GM12878 (cell line): ENCODE measurements around the gene C21orf91. TPM values are rescaled to one million over a fixed set of nuclear protein-coding genes. Genes with fewer than 3 reads are reported as not detected.

Experiments
- ATAC-seq: fragments of 200-7000 bp; cut with Tn5 transposase; 3 replicates; pipeline ENCODE4 v1.9.1; 2020; ENCODE audit warnings: mild to moderate bottlenecking, moderate library complexity
- BruUV-seq: library from RNA; stranded (reverse); fragments of 400-500 nt; replicated peaks from 2 replicates; lab custom pipeline; 2021; lab: Mats Ljungman, UMichigan
- CTCF ChIA-PET: fragments of 300-600 bp; sonication (Branson Sonifier 250); formaldehyde crosslinking; extraction: SDS; loops from one replicate; lab custom pipeline; 2021; ENCODE audit warnings: inconsistent platforms; lab: Yijun Ruan, JAX
- POLR2A ChIA-PET: fragments of 350-600 bp; formaldehyde crosslinking; extraction: SDS; loops from one replicate; lab custom pipeline; 2021; ENCODE audit warnings: inconsistent platforms; lab: Charles Lee
- RAD21 ChIA-PET: fragments of 300-600 bp; sonication (Branson Sonifier 250); formaldehyde crosslinking; loops from one replicate; lab custom pipeline; 2023; ENCODE audit warnings: antibody characterized with exemption; ENCODE audit not compliant: unreplicated experiment; lab: Charles Lee
- SMC1A ChIA-PET: fragments of 300-600 bp; sonication (Branson Sonifier 250); formaldehyde crosslinking; loops from one replicate; lab custom pipeline; 2023; ENCODE audit not compliant: unreplicated experiment, uncharacterized antibody; lab: Charles Lee
- DNase-seq: peaks from one replicate; pipeline ENCODE4 v3.0.0-alpha.2; 2011; ENCODE audit warnings: low read depth, low spot score
- FAIRE-seq: peaks from 3 replicates; lab custom pipeline; 2011; peaks lifted over from hg19 to GRCh38; lab: Jason Lieb, UNC
- H2AFZ ChIP-seq: 2 replicates; pipeline ENCODE4 v1.6.0; 2011; ENCODE audit warnings: low read depth, low read length, control low read depth; ENCODE audit not compliant: control insufficient read depth
- H3K27ac ChIP-seq: 2 replicates; pipeline ENCODE4 v1.5.1; 2011; ENCODE audit warnings: control low read depth; ENCODE audit not compliant: control insufficient read depth, insufficient read depth
- H3K27me3 ChIP-seq, 2 experiments: replicated peaks in 1 of 2; 2 replicates each; pipeline versions ENCODE4 v1.6.0 to v1.6.1; 2011; ENCODE audit warnings: low read length in 1 of 2; ENCODE audit not compliant: control insufficient read depth in 2 of 2, insufficient read depth in 2 of 2
- H3K36me3 ChIP-seq, 2 experiments: 2 replicates each; pipeline ENCODE4 v1.5.1; 2011; ENCODE audit warnings: low read length in 1 of 2; ENCODE audit not compliant: control insufficient read depth in 2 of 2, insufficient read depth in 2 of 2
- H3K4me1 ChIP-seq: 2 replicates; pipeline ENCODE4 v1.6.1; 2011; ENCODE audit warnings: mild to moderate bottlenecking, low read length, moderate library complexity, mixed read lengths; ENCODE audit not compliant: control insufficient read depth, insufficient read depth
- H3K4me2 ChIP-seq: 2 replicates; pipeline ENCODE4 v1.6.0; 2011; ENCODE audit warnings: control low read depth; ENCODE audit not compliant: control insufficient read depth, insufficient read depth
- H3K4me3 ChIP-seq: fragments of 200-600 bp; sonication (generic); 2 replicates; pipeline ENCODE4 v1.5.1; 2016
- H3K79me2 ChIP-seq: 2 replicates; pipeline ENCODE4 v1.6.0; 2011; ENCODE audit warnings: low read length; ENCODE audit not compliant: control insufficient read depth, insufficient read depth
- H3K9ac ChIP-seq: 2 replicates; pipeline ENCODE4 v1.8.0; 2011; ENCODE audit warnings: low read length, control low read depth, mixed read lengths; ENCODE audit not compliant: control insufficient read depth, insufficient read depth
- H3K9me3 ChIP-seq: replicated peaks from 3 replicates; pipeline ENCODE4 v1.5.1; 2011; ENCODE audit warnings: mild to moderate bottlenecking, low read length; ENCODE audit not compliant: control insufficient read depth, insufficient read depth
- H4K20me1 ChIP-seq: 2 replicates; pipeline ENCODE4 v1.6.0; 2011; ENCODE audit not compliant: control insufficient read depth, insufficient read depth
- CREB1 ChIP-seq: IDR thresholded peaks from 2 replicates; pipeline ENCODE4 v1.6.1; 2012; ENCODE audit warnings: low read depth, mild to moderate bottlenecking, inconsistent platforms
- CTCF ChIP-seq, 3 experiments: IDR thresholded peaks in 2 of 3; conservative IDR thresholded peaks in 1 of 3; 2 replicates each; pipeline ENCODE4 v1.5.1; 2011; ENCODE audit warnings: low read depth in 3 of 3, low read length in 3 of 3, mild to moderate bottlenecking in 3 of 3, control low read depth in 2 of 3, moderate library complexity in 2 of 3, inconsistent platforms in 1 of 3, mixed read lengths in 1 of 3; ENCODE audit not compliant: control insufficient read depth in 2 of 3, insufficient read depth in 1 of 3; ENCODE audit errors: extremely low read depth in 1 of 3
- EED ChIP-seq: sonication (generic); IDR thresholded peaks from 2 replicates; pipeline ENCODE4 v1.6.1; 2016; ENCODE audit warnings: antibody characterized with exemption, low read depth
- EP300 ChIP-seq, 2 experiments: fragments of 150-350 bp in 1 of 2; IDR thresholded peaks; 2 replicates each; pipeline ENCODE4 v1.6.1; 2011 to 2012; ENCODE audit warnings: low read depth in 2 of 2, low read length in 2 of 2, borderline replicate concordance in 1 of 2, improper control_type of control experiment in 1 of 2, inconsistent platforms in 1 of 2; ENCODE audit not compliant: control insufficient read depth in 1 of 2
- MEF2A ChIP-seq: IDR thresholded peaks from 2 replicates; pipeline ENCODE4 v1.6.1; 2011; ENCODE audit warnings: low read depth, mild to moderate bottlenecking, low read length, moderate library complexity; ENCODE audit not compliant: insufficient read depth
- MLLT1 ChIP-seq: fragments of 450-650 bp; IDR thresholded peaks from 2 replicates; pipeline ENCODE4 v1.6.1; 2016; ENCODE audit warnings: mild to moderate bottlenecking
- NR2F1 ChIP-seq: fragments of 450-650 bp; conservative IDR thresholded peaks from 2 replicates; pipeline ENCODE4 v1.6.1; 2017; ENCODE audit warnings: mild to moderate bottlenecking
- RELB ChIP-seq: fragments of 450-650 bp; IDR thresholded peaks from 2 replicates; pipeline ENCODE4 v1.6.1; 2017; ENCODE audit warnings: low read depth, mild to moderate bottlenecking, moderate library complexity
- RUNX3 ChIP-seq: IDR thresholded peaks from 2 replicates; pipeline ENCODE4 v1.6.1; 2012; ENCODE audit warnings: low read length, inconsistent platforms
- SMC3 ChIP-seq: IDR thresholded peaks from 2 replicates; pipeline ENCODE4 v1.6.1; 2011; ENCODE audit warnings: low read length, improper control_type of control experiment, borderline replicate concordance
- SUPT20H ChIP-seq: IDR thresholded peaks from 2 replicates; pipeline ENCODE4 v1.6.1; 2011; ENCODE audit warnings: low read depth, mild to moderate bottlenecking, low read length, moderate library complexity, borderline replicate concordance; ENCODE audit not compliant: control insufficient read depth
- TAF1 ChIP-seq: IDR thresholded peaks from 2 replicates; pipeline ENCODE4 v1.6.1; 2011; ENCODE audit warnings: mild to moderate bottlenecking, low read depth, low read length, borderline replicate concordance
- YBX1 ChIP-seq: fragments of 450-650 bp; IDR thresholded peaks from 2 replicates; pipeline ENCODE4 v1.6.1; 2016; ENCODE audit warnings: antibody characterized with exemption
- ZNF217 ChIP-seq: fragments of 450-650 bp; IDR thresholded peaks from 2 replicates; pipeline ENCODE4 v1.6.1; 2017; ENCODE audit warnings: antibody characterized with exemption, mild to moderate bottlenecking
- WGBS: methylation state at CpG from one replicate; pipeline ENCODE4 v1.1.6; 2016; ENCODE audit warnings: low lambda C conversion rate; ENCODE audit not compliant: insufficient replicate concordance, insufficient coverage; ENCODE audit errors: missing lambda C conversion rate; 5-methylcytosine and 5-hydroxymethylcytosine counted together
- in situ Hi-C: fragments of 300-500 bp; cut with MboI; formaldehyde crosslinking; loops from 9 replicates; pipeline ENCODE4 v1.14.3; 2018; ENCODE audit warnings: mixed read lengths
- intact Hi-C: fragments of 100-400 bp; cut with micrococcal nuclease; formaldehyde crosslinking; loops from one replicate; pipeline ENCODE4 v1.14.2; 2022; ENCODE audit not compliant: unreplicated experiment
- polyA plus RNA-seq, 11 experiments: library from polyadenylated mRNA; depleted of rRNA in 4 of 11; unstranded in 6 of 11; stranded (reverse) in 5 of 11; fragments of >200 nt; fragmentation: Nextera tagmentation in 4 of 11; fragmentation: Illumina TruSeq in 1 of 11; extraction: Ambion mirVana in 4 of 11; extraction: Trizol in 1 of 11; gene quantifications; 1 replicate in 1 of 11; 2 replicates in 10 of 11; pipeline versions ENCODE4 v1.2.1 to v1.2.3, GENCODE V29; 2011 to 2016; ENCODE audit warnings: inconsistent platforms in 2 of 11, missing spikeins in 2 of 11, low read depth in 1 of 11
- total RNA-seq, 4 experiments: library from RNA; depleted of rRNA in 3 of 4; stranded (reverse); fragments of >200 nt in 3 of 4; fragmentation: Illumina TruSeq in 1 of 4; extraction: Trizol in 1 of 4; gene quantifications; 2 replicates each; pipeline versions ENCODE4 v1.2.1 to v1.2.3, GENCODE V29; 2013 to 2021

The C21orf91 gene
- total and polyA plus RNA-seq, 10 of the 15 experiments (the other 5 are each of a cell fraction or from before 2014, with no cell fraction given) = 9.3 to 40.3 (median 29.8) TPM

- ATAC-seq = peak; percentile 46
- RAD21 ChIA-PET = interaction anchor here (0.7 to 5.8 kb wide), 15 partner anchors 8 to 173 kb away, joined by 3 to 72 read pairs (median 5); partner anchors contain the start of gene C21orf91
- 21% methylated on average over 2 of the region's 2 CpGs for WGBS
- TF ChIP-seq EP300 (IDR thresholded peaks at IDR 0.05; ENCODE audit: borderline replicate concordance in 1 of 2, control insufficient read depth in 1 of 2, low read depth in 2 of 2, low read length in 2 of 2) (peak in 1 of 2 experiments; percentile 6; a peak in 1 of 4 replicates), MLLT1 (peak; percentile 40; the same call in 1 of the 2 replicates), CTCF (IDR thresholded peaks at IDR 0.05 in 2 of 3, conservative IDR thresholded peaks at IDR 0.05 in 1 of 3; ENCODE audit: control insufficient read depth in 2 of 3, extremely low read depth in 1 of 3, insufficient read depth in 1 of 3, low read depth in 3 of 3, low read length in 3 of 3) (no peak), CREB1 (peak; percentile 52; the same call in 1 of the 2 replicates), SUPT20H (no peak), NR2F1 (0 out of 2 replicates have a peak, but pooled peaks have one; percentile 12), SMC3 (0 out of 2 replicates have a peak, but pooled peaks have one; percentile 11), RUNX3 (0 out of 2 replicates have a peak, but pooled peaks have one; percentile 57), MEF2A (peak; percentile 63; the same call in 1 of the 2 replicates), YBX1 (no peak), EED (0 out of 2 replicates have a peak, but pooled peaks have one; percentile 17), TAF1 (0 out of 2 replicates have a peak, but pooled peaks have one; percentile 8), RELB (0 out of 2 replicates have a peak, but pooled peaks have one; percentile 18), ZNF217 (no peak)
- TF ChIP-seq, all 136 proteins: peak for 10
- H3K79me2 ChIP-seq = no peaks in the 10 kb centered on the region
- no peaks in the 10 kb centered on the region for H3K27me3 ChIP-seq
- no TSS peak for BruUV-seq
- intact Hi-C loops = loop anchor here (1.0 to 5.0 kb wide), 5 partner anchors 36 to 171 kb away; partner anchors contain the start of genes BTG3 and C21orf91
- no peak overlapping the region; the same call in 1 of the 2 replicates for H2AFZ ChIP-seq
- H3K4me1 ChIP-seq = peaks cover 77% of the 10 kb centered on the region
- in situ Hi-C loops = loop anchor here (5.0 kb wide), 1 partner anchor 171 kb away; the partner anchor contains the start of gene BTG3
- peaks cover 2% of the 10 kb centered on the region; the same call in 2 of the 3 replicates for H3K9me3 ChIP-seq
- peak overlapping the region; percentile 87 for H3K4me2 ChIP-seq
- DNase-seq = peak; percentile 53
- H3K4me3 ChIP-seq = peak overlapping the region; percentile 49
- H3K9ac ChIP-seq = peak overlapping the region; percentile 59
- H4K20me1 ChIP-seq = no peaks in the 10 kb centered on the region
- CTCF ChIA-PET = interaction anchor here (0.8 to 5.8 kb wide), 11 partner anchors 12 to 141 kb away, joined by 3 to 48 read pairs (median 4); partner anchors contain the start of gene C21orf91
- peaks cover 3 to 9% of the 10 kb centered on the region in 2 experiments; a peak in 3 of 4 replicates for H3K36me3 ChIP-seq
- SMC1A ChIA-PET = interaction anchor here (1.1 to 5.8 kb wide), 13 partner anchors 8 to 142 kb away, joined by 4 to 100 read pairs (median 6); partner anchors contain the start of gene C21orf91
- POLR2A ChIA-PET = interaction anchor here (0.6 to 1.4 kb wide), 6 partner anchors 9 to 34 kb away, joined by 3 to 6 read pairs (median 4); no protein-coding TSS in a partner anchor
- H3K27ac ChIP-seq = peak overlapping the region; percentile 91
- no peak for FAIRE-seq
Observed at GRCh38 chr21:17783481-17784179, 35.5 kb downstream of the C21orf91 start.
